ENCODE measurements around the gene LGI4.
A peak's percentile ranks its signal among the peaks of the same experiment; 100 is the strongest.
"Not testable (repeated sequence)": the region's sequence is repeated elsewhere in the genome, so short reads cannot be mapped to it uniquely, and the experiment has no call there.

Gene LGI4

DNA sequence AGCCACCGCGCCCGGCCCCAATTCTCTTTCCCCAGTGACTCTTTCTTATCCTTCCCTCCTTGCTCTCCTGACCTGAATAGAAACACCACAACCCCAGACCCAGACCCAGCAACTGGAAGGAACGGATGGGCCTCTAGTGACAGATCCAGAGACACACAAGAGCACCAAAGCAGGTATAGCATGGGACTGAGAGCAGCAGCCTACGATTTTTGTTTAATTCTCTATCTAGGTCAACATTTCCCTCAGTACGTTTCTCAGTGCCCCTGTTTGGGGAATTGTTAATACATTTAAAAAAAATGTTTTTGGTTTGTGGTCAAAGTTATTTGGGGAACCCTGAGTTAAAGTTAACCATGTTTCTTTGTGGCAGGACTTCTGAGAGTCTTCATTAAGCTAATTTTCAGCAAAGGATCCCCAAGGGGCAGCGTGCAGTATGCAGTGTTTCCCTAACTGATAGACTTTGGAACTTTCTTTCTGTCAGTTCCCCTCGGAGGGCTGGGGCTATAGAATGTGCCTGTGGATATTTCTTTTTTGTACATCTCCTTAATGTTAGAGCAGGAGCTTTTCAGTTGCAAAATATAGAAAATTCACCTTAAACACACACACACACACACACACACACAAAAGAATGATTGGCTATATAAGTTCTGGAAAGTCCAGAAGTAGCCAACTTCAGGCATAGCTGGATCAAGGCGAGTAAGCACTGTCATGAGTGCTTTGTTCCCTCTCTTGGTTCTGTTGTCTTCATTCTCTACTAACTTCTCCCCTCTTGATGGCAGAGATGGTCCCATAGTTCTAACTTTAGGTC lies 26.0 kb upstream of the LGI4 start:
- no peak for DNase-seq

DNA sequence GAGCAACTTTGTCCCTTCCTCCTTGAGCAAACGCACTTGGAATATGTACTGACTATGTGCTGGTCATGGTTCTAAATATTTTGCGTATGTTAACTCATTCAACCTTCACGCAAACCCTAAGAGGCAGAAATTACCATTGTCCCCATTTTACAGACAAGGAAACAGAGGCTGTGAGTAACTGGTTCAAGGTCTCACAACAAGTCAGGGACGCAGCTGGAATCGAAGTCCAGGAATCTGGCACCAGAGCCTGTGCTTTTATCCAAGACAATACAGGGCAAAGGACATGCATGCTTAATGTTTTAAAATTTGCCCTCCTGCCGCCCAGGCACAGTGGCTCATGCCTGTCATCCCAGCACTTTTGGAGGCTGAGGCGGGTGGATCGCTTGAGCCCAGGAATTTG lies 24.7 kb upstream of the LGI4 start:
- no peak for DNase-seq

DNA sequence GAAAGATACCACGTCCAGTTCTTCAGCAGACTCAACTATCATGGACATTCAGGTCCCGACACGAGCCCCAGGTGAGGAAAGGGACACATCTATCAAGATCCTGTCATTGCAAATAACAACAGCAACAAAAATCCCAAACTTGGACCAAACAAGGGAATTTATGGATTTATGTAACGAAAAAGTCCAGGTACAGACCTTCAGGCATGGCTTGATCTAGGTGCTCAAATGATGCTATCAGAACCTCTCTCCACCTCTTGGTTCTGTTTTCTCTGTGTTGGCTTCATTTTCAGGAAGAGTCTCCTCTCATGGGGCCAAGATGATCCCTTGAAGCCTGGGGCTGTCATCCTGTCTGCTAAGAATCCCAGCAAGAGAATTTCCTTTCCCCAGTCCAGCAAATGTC lies 22.6 kb upstream of the LGI4 start:
- no peak for DNase-seq

DNA sequence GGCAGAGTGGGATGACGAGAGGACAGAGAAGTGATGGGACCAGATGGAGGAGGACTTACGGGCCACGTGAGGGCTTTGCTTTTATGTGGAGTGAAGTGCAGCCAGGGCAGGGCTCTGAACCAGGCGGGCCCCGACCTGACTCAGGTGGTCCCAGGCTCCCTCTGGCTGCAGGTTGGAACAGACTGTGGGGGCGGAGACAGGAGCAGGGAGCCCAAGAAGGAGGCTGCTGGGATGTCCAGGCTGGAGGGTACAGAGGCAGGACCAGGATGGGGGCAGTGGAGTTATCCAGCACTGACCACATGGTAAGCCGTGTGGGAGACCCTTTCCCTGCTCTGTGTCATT lies 21.8 kb upstream of the LGI4 start:
- no peak for DNase-seq

DNA sequence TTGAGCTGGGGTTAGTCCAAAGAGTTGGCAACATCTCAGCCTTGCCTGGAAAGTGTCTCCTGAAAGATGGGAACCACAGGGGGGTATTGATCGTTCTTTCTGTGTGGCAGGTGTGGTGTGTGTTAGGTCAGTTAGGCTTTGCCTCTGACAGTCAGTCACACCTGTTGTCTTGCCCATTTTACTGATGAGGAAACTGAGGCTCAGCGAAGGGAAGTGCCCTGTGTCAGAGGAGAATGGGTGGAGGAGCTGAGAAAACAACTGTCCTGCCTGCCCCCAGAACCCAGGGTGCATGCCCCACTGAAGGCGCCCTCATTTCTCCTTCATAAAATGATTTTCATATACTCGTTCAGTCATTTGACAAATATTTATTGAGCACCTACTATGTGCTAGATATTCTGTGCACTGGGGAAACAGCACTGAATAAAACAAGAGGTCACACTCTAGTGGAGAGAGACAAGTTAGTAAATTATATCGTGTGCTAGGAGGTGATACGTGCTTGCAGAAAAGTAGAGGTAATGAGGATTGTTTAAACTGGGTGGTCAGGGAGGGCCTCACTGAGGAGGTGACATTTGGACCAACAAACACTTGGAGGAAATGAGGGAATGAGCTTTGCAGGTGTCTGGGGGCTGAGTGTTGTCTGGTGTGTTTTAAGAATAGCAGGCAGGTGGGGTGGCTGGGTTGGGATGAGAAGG lies 21.3 kb upstream of the LGI4 start:
- no peak for DNase-seq

DNA sequence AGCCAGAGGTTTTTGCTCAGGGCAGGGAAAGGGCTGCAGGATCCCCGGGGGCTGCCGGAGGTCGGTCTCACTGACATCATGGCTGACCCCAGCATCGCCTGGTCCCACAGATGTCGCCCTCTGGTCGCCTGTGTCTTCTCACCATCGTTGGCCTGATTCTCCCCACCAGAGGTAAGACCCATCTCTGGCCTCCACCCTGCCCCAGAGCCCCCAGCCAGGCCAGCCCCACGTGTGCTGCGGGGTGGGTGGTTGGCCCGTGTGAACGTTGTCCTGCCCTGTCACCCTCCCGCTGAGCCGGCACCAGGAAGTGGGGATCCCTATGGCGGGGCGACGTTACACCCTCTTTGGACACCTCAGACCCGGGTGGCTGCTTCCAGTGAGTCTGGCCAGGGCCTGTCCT lies 20.6 kb upstream of the LGI4 start:
- no peak for DNase-seq

DNA sequence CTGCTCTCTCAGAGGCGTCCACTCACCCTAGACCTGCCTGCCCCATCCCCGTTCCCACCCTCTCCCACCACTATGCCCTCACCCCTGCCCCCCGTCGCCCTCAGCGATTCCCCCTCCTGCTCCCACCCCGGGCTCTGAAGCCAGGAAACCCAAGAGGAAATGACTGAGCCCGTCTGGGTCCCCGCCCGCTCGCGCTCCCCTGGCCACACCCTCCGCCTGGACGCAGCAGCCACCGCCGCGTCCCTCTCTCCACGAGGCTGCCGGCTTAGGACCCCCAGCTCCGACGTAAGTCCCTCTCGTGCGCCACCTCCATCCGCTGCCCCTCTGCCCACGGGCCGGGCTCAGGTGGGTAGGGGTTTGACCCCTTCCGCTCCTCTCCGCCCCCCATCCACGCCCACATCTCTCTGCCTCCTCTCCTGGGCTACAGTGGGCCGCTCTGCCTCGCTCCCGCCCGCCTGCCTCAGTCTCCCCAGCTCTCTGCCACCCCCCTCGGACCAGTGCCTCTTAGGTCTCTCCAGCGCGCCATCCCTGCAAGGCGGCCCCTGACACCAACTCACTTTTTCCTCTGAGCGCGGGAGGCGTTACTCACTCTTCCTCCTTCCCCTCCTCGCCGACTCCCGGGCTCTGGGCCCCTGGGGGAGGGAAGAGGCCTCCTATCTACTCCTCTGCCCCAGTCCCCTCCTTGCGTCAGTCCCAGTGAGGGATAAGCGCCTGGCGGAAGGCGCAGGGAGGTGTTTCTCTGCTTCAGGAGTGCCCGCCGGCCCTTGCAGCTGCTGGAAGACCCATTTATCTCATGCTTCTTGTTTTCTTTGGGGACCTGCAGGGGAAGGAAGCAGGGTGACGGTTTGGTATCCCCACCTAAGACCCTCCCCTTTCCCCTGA lies 19.9 kb upstream of the LGI4 start, which contains the start of gene FXYD5:
FXYD5 (plus strand) TSS at position 211 of the 882 bp plus-strand sequence. CDS start 816 bp downstream, outside the sequence.
- DNase-seq = peak; percentile 44

DNA sequence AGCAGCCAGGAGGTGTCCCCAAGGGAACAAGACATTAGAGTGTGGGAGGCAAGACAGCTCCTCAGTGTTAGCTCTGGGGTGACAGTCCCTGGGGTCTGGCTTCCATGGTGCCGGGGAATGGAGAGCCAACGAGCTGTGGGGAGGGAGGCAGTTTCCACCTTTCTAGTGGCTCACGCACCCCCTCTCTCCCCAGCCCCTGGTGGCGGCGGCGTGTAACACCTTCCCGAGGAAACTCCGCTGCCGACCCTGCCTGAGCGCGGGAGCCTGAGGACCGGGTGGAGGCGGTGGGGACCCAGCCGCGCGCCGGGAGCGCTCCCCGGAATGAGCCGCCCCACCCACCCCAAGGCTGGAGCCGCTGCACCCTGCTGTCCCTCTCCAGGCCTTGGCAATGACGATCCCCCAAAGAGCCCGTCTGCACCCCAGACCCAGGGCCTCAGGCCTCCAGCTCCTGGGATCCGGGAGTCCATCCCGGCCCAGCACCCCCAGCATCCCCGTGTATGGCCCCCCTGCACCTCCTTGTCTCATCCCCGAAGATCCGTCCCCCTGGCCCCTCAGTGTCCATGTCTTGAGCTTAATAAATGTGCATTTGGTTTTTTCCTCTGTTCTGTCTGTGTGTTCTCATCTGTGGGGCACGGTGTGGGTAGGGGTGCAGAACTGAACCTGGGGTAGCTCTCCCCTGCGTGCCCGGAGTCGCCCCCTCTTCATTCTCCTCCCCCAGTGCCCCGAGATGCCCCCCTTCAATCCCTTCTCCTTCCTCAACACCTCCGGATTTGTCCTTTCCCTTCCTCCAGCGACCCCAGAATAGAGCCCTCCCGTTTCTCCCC lies 19.1 kb upstream of the LGI4 start:
- peak; percentile 59 for DNase-seq

DNA sequence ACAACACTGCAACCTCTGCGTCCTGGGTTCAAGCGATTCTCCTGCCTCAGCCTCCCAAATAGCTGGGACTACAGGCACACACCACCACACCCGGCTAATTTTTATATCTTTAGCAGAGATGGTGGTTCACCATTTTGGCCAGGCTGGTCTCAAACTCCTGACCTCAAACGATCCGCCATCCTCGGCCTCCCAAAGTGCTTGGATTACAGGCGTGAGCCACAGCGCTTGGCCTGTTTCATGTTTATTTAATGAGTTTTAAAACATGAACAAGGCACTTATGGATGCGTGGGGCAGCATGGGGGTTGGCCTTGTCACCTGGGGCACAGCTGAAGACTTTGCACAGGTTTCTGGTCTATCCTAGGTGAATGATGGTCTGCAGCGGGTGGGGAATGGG lies 18.3 kb upstream of the LGI4 start:
- not testable (repeated sequence) for DNase-seq

DNA sequence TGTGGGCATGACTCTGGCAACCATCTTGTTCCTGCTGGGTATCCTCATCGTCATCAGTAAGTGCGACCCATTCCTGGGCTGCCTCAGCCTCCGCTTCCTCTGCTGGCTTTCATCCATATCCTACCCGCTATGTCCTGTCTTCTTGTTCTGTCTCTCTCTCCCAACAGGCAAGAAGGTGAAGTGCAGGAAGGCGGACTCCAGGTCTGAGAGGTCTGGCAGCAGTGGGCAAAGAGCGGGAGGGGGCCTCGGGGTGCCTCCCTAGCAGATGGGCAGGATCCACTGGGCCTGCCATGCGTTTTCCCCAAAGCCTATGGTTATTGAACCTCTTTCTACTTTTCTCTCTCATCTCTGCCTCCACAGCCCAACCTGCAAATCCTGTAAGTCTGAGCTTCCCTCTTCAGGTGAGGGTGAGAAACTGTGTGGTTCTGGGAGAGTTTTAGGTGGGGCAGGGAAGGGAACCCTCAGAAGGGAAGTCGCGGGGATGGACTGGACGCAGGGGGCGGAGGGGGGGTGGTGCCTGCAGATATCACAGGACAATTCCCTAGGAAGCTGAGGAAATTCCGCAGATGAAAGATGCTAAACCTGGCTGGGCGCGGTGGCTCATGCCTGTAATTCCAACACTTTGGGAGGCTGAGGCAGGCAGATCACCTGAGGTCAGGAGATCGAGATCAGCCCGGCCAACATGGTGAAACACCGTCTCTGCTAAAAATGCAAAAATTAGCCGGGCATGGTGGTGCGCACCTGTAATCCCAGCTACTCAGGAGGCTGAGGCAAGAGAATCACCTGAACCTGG lies 16.6 kb upstream of the LGI4 start:
- DNase-seq = no peak

DNA sequence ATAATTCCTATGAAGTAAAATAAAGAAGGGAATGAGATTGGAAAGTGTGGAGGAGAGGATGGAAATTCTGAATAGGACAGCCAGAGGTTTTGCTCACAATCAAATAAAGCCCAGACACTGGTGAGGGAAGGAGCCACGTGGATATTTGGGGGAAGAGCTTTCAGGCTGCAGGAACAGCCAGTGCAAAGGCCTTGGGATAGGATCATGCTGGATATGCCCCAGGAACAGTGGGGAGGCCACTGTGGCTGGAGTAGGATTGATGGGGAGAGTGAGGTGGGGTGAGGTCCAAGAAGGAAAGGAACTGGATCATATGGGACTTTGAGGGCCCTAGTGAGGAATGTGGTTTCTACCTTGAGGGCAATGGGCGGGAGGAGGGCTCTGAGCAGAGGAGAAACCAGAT lies 15.6 kb upstream of the LGI4 start:
- no peak for DNase-seq

DNA sequence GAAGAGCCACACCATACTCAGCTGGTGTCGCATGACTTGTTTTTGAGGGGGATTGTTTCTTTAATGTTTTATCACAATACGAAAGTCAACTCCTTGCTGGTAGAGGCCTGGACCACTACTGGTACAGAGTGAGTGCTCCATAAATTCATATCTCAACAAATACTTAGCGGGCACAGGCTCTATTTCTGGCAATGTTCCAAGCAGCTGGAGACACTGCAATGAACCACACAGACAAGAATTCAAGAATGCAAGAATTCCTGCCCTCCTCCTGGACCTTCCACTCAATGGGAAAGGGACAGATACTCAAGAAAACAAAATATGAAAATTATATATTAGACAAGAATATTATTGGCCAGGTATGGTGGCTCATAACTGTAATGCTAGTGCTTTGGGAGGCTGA lies 14.6 kb upstream of the LGI4 start:
- no peak for DNase-seq

DNA sequence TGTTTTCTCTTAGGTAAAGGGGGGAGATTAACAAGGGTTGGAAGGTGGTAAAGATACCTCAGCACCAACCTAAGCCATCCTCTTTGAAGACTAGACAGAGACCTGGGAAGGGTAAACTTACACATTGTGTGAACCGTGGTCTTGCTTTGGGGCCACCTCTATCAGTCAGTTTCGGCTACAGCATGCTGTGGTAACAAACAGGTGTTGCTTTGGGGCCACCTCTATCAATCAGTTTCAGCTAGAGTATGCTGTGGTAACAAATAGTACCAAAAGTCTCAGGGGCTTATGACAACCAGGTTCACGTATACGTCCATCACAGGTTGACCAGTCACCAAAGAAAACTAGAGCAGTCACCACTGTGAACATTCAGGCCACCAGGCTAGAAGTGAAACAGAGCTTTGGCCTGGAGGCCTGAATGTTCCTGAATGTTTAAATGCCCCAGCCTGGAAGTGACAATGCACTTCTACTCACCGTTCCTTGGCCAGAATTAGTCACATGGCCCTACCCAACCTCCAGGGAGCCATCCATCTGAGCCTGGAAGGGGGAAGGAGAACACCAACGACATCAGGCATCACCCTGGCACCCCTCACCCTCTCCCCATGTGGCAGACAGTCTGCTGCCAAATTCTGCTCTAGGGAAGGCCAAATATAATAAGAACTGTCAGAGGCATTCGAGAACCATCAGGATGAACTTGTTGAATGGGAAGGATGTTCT lies 12.0 kb upstream of the LGI4 start:
- DNase-seq = no peak

DNA sequence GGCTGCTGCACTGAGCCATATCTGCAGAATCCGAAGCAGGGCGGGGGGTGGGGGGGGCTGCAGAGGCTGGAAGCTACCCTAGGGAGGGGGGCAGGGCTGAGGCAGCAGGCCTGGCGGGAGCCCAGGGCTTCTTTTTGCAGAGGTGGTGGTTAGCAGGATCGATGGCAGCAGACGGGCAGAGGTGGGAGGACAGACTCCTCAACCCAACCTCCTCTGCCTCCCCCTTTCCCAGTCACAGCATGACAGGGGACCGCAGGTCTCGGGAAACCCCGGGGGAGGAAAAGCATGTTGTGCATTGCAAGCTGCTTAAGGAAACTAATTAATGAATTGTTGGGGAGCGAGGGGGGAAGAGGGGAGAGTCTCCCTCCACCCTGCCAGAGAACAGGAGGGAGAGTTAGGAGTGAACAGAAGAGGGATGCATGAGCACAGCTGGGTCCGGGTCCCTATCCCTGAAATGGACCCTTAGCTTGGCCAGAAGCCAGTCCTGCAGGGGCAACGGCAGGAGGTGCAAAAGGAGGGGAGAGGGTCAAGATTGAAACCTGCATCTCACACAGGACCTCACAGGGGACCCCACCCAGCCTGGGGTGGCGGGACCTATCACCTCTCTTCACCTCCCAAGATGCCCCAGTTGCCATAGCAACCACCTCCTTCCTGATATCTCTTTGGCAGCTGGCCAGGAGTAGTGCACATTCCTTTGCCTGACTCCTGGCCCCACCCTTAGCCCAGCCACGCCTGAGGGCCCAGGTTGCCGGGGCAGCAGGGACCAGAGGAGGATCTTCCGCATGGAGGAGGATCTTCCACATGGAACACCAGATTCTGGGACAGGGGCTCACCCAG lies 10.0 kb upstream of the LGI4 start:
- DNase-seq = no peak

DNA sequence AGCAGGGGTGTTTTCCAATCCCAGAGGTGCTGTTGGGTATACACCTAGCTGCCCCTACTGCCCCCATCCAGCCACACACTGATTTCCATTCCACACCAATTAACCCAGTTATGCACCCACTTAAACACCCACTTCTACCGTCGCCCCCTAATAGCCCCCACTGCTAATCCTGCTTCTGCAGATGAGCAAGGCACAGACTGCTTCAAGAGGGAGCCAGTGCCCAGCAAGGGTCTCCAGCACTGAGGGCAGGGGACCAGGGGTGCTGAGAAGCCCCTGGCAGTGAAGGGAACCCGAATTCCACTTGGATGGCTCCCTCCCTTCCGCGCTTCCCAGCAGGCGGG lies 9.4 kb upstream of the LGI4 start:
- DNase-seq = no peak

DNA sequence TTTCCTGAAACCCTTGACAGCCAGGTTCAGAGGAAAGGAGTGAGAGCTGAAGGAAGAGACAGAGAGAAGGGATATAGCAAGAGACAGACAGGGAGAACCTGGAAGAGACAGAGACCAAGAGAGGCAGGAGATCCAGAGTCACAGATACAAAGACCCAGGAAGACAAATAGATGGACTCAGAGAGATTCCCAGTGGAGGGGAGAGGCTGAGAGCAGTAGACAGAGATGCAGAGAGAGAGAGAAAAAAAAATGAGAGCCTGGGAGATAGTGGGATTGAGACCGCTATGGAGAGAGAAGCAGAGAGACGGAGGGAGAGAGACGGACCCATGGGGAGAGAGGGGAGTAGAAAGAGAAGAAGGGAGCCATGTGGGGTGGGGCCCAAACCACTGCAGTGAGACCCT lies 9.0 kb upstream of the LGI4 start:
- no peak for DNase-seq

DNA sequence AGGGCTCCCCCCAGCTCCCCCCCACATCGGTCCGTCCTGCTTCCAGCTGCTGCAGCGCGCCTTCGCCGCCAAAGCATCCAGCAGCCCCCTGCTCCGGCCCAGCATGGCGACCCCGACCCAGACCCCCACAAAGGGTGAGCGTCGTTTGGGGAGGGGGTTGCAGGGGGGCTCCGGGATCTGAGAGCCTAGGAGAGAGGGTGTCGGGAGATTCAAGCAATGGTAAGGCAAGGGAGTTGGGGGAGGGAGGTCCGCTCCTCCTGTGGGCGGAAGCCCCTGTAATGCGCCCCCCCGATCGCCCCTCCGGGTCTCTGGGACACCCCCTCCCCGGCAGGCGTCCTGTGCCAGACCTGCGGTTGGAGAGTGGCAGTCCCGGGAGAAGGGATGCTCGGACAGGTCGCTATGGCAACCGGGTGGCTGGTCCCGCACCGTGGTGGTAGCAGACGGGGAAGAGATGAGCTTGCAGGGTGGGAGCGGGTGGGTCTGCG lies 8.4 kb upstream of the LGI4 start, which contains the start of gene FXYD7:
FXYD7 (plus strand) TSS at position 25 of the 485 bp plus-strand sequence; CDS start at position 104, 79 bp downstream.
- DNase-seq = no peak

DNA sequence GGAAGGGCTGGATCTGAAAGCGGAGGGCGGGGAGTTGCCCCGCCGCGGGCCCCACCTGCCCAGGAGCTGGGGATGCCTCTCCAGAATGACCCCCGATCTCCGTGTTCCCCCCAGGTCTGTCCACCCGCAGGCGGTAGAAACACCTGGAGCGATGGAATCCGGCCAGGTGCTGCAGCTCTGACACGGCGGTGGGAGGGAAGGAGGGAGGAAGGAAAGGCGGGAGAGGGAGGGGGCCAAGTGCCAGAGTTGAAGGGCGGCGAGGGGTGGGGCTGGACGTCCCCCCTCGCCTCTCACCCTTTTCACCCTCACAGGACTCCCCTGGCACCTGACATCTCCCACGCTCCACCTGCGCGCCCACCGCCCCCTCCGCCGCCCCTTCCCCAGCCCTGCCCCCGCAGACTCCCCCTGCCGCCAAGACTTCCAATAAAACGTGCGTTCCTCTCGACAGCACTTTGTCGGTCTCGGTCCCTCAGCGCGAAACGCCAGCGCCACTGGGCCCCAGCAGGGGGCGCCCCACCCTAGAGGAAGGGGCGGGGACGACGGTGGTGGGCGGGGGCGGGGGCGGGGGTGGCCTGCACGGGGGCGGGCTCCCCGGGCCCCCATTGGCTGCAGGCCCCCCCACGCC lies 7.9 kb upstream of the LGI4 start:
- peak; percentile 71 for DNase-seq

DNA sequence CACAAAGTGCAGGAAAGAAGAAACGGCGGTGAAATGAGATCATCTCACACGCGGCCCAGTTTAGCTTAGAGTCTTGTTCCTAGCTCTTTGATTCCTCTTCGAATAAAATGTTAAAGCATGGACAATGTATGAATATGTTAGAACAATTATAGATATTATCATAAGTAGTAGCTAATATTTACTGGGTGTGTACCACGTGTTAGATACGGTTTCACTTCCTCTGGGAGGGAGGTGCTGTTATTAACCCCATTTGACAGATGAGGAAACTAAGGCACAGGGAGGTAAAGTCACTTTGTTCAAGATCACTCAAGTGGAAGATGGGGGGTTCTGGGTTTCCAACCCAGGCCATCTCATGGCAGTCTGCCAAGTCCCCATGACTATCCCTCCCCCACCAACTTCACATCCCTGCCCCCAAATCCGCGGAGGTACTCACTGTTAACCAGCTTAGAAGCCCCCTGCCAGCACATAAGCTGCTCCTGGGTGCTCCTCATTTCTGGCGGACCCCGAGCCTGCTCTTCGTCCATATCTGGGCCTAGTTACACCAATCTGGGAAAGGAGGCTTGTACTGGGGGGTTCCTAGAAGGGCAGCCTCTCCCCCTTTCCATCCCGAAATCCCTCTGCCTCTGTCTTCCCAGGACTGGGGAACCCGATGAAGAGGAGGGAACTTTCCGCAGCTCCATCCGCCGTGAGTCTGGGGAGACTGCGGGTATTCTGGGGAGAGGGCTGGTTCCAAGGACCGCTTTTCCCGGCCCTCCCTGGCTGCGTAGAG lies 7.2 kb upstream of the LGI4 start:
- DNase-seq = no peak

Measured in effector CD8-positive, alpha-beta T cell (primary cell).